NCI-H187 treated with DMSO at 0.1 percent for 48 hours (cell line): Measurements from ENCODE around the gene LRRC4B.
"Not testable (repeated sequence)": the region's sequence is repeated elsewhere in the genome, so short reads cannot be mapped to it uniquely, and the experiment has no call there.

ENCODE experiments used
- DNase-seq: peaks from one replicate; lab custom pipeline; 2025; lab: John Stamatoyannopoulos, UW

LRRC4B gene

DNA sequence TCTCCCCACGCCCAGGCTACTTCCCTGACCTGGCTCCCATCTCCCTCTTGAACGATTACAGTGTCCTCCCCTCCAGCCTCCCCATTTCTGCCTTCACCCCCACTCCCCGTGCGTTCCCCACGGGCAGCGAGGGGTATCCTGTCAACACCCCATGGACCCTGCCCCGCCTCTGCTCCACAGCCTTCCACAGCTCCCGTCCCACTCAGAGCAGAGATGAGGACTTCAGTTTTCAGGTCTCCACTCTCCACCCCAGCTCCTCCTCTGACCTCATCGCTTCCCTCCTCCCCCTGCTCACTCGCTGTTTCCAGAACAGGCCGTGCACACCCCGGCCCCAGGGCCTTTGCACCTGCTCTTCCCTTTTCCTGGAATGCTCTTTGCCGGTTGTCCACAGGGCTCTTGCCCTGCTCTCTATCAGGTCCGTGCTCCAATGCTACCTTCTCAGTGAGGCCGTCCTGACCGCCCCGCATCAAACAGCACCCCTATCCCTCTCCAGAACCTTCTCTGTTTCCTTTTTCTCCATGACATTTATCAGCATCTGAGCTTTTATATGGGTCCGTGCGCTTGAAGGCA lies 15.0 kb downstream of the LRRC4B start:
- DNase-seq, result no peak

DNA sequence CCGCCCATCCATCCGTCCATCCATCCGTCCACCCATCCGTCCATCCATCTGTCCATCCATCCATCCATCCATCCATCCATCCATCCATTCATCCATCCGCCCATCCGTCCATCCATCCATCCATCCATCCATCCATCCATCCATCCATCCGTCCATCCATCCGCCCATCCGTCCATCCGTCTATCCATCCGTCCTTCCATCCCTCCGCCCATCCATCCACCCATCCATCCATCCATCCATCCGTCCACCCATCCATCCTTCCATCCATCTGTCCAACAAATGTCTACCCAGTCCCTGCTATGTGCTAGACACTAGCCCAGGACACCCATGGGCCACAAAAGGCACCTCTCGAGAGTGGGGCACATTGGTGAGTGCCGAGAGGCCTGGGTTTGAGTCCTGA lies 15.7 kb downstream of the LRRC4B start:
- no peak for DNase-seq

DNA sequence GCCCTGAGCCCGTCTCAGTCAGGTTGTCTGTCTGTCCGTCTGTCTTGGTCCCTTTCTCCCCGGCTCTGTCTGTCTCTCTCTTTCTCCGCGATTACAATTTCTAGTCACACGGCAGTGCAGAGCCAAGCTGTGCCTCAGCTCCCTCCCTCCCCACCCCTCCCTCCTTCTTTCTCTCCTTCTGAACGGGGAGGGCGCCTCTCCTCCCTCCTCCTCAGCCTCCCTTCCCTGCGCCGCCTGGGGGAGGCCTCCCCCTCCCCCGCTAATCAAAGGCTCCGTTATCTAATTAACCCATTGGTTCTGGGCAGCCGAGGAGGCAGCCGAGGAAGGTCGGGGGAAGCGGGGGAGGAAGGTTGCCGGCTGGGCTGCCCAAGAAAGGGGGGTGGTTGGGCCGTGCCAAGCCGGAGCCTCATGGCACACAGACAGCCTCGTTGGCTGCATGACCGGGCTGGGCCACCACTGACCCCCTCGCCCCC lies 16.5 kb downstream of the LRRC4B start:
- DNase-seq, result no peak

DNA sequence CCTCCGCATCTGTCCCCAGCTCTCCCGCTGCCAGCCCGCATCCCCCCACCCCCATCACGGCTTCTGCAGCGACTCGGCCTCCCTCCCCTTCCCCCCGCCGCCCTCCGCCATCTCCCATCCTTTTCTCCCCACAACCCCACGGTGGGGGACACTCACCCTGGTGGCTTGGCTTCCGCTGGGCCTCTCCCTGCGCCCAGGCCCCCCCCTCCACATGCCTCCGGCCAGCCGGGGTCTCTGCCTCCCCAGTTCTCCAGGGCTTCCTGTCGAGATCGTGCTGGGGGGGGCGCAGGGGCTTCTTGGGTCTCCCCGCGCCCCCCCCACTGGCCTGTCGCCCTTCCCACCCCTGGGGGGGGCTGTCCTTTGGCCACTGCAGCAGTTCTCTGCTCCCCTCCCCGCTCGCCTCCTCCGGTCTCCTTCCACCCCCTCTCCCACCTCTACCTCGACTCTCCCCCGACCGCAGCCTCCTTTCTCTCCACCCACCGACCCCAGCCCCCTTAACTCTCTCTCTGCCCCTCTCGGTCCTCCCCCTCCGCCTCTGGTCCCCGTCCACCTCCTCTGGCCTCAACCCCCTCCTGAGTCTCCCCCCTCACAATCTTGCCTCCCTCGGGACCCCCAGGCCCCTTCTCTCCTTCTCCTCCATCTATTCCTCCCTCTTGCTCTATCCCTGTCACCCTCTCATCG lies 17.1 kb downstream of the LRRC4B start:
- DNase-seq, result no peak

DNA sequence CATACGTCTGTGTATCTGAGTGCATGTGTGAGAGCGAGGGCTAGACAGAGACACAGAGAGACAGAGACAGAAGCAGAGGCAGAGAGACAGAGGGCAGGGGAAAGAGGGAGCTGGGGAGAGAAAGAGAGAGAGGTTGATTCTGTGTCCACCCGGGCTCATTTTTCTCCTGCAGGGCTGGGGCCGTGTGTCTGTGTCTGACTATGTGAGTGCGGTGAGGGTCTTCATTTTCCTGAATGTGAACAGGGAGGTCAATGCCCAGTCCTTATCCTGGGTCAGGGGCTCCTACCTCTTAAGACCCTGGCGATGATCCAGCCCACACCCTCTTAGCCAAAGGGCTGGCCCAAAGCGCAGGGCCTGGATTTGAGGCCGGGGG lies 17.7 kb downstream of the LRRC4B start:
- DNase-seq, result no peak

DNA sequence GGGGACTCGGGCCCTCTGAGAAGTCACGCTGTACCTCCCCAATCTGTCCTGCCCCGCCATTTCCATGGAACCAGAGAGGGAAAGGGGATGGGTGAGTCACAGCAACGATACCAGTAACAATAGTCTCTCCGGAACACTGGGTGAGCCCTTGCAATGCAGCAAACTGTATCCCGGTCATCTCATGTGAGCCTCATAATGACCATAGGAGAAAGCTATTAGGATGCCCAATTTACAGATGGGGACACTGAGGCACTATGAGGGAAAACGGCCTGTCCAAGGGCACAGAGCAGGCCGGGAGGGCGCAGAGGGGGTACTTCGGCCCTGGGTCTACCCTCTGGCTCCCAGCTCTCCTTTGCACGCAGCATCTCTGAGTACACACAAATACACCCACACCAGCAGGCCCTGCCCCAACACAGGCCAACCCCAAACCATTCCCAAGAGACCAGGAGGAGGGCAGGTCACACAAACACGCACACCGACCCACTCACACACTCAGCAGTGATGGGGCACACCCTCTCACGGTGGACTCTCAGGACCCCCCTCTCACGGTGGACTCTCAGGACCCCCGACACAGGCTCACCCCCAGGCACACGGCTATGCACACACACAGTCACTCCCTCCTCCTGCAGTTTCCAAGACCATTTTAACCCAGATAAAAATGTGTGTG lies 18.2 kb downstream of the LRRC4B start:
- no peak for DNase-seq

DNA sequence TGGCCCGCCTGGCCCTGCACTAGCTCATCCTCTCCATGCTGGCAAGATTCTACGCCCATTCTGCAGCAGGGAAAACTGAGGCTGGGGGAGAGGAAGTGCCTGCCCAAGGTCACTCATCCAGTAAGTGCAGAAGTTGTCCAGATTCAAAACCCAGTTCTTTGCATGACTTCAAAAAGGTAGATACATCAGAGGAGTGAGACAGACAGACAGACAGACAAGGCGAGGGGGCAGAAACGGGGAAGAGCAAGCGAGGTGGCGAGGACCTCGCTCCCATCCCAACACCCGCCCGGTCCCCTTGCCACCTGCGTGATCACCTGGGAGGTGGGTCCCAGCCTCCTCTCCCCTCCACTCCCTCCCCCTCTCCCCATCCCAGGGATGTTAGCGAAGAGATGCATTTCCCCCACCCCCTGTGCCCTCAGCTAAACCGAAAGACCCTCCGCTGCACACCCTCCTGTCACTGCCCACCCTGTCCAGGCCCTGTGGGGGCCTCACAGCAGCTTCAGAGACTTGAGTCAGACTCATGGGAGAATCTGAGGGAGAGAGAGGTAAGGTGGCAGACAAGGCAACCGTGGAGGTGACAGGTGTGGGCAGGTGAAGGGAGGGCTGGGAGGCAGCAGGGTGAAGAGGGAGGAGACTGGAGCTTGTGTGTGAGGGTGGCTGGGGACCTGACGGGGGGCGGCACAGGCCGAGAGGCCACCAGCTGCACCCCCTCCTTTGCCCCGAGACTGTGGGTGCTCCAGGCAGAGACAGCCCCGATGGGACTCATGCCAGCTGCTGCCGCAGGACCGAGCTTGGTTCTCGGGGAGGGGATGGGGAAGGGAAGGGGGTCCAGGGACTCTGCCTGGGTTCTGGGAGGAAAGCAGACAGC lies 18.9 kb downstream of the LRRC4B start:
- no peak for DNase-seq

DNA sequence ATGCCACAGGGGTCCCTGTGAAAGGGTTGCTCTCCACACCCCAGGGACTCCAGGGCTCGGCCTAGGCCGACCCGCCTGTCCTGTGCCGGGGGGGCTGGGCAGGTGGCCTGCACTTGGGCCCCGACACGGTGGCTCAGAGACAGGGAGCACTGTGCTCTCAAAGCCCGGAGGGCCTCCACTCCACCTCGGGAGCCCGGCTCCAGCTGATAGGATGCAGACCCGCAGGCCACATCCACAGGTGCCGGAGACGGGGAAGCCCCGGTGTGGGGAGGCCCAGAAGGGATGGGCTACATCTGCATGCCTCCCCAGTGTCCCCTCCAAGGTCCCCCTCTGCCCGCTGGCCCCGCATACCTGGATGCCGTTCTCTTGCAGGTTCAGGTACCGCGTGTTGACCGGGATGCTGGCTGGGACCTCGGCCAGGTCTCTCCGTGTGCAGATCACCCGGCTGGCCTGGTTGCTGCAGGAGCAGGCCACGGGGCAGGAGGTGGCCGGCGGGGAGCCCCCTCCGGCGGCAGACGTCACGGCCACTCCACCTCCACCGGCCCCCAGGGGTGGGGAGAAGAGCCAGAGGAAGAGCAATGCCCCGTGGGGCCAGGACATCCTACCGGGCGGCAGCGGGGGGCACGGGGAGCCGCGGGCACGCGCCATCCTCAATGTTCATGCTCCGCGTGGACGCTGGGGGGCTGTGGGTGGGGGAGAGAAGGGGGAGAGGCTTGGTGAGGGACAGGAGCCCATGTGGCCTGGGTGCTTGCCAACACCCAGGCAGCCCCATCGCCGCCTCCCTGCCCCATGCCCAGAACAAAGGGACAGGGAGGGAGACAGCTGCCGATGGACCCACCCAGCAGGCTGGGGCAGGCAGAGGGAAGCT lies 19.8 kb downstream of the LRRC4B start:
- DNase-seq, result no peak

DNA sequence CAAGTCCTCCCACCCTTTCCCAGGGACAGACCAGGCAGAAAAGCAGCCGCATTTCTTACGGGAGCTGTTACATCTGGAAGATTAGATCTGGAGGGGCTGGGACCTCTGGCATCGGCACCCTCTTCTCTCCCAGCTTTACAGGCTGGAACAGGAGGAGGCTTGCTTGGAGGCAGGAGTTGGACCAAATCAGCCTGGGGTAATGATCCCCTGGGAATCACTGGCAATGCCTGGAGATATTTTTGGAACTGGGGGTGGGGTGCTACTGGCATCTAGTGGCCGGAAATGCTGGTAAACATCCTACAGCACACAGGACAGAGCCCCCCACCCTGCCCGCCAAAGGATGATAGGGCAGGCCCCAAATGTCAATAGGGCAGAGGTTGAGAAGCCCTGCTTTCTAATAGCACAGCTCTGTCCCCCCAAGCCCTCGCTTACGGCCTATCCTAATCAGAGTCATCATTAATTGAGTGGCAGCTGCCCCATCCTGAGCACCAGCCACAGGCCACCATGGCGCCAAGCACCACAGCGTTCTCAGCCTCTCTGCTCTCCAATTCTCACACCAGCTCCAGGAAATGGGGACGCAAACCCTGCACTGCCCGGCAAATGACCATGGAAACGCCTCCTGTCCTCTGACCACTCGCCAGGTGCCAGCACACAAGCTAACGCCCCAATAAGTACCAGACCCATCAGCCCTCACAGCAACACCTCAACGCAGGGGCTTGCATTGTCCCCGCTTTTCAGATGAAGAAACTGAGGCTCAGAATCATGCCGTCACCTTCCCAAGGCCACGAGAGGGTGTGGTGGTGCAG lies 20.6 kb downstream of the LRRC4B start:
- no peak for DNase-seq

DNA sequence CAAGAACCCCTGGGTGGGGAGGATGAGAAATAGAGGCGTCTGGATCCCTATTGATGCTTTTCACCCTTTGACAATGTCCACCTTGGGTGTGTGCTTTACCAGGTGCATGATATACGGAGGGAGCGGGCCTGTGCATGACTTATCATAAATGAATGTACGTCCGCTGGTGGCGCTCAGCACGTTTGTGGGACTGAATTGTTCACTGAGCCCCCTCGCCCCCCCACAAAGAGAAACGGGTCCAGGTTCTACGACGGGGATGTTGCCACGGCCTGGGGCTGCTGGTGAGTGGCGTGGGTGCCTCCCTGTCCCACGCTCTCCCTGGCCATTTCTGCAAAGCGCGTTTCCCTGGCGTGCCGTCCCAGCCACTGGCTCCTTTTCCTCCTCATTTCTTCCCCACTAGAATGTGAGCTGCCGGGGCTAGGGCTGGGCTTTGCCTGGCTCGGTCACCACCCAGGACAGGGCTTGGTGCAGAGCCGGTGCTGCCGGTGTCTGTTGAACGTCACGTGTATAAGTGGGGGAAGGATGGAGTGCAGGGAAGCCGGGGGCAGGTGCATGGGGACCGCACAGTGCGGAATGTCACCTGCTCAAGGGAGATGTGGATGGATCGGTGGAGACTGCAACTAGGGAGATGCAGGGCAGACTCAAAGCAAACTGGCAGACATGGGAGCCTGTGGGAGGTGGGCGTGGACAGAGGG lies 21.6 kb downstream of the LRRC4B start:
- DNase-seq, result no peak

DNA sequence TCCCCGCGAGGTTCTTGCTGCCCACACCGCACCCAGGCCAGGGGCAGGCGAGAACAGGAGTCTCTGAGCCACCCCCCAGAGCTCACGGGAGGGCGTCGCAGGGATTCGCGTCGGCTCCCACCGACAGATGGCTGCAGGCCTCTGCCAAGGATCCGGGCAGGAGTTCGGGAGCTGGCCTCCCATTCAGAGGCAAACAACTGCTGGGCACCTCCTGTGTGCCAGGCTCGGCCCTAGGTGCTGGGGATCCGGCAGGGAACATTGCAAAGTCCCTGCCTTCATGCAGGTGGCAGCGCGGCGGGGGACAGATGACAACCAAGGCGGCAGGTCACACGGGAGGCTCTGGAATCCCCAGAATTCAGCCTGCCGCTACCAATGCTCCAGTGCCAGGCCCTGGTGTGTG lies 25.3 kb downstream of the LRRC4B start:
- DNase-seq, result no peak

DNA sequence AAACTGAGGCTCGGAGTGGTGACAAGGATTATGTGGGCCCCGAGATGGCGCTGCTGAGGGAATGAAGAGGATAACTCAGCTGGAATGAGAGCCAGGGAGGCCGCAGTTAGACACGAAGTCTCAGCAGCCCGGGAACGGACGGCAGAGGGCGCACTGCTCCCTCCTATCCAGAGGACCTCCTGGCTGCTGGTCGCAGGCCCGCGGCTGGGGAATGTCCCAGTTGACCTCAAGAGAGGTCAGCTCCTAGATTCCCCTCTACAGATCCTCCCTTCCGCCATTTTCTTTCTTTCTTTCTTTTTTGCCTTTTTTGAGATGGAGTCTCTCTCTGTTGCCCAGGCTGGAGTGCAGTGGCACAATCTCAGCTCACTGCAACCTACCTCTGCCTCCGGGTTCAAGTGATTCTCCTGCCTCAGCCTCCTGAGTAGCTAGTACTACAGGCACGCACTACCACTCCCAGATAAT lies 30.4 kb downstream of the LRRC4B start:
- DNase-seq, result no peak

DNA sequence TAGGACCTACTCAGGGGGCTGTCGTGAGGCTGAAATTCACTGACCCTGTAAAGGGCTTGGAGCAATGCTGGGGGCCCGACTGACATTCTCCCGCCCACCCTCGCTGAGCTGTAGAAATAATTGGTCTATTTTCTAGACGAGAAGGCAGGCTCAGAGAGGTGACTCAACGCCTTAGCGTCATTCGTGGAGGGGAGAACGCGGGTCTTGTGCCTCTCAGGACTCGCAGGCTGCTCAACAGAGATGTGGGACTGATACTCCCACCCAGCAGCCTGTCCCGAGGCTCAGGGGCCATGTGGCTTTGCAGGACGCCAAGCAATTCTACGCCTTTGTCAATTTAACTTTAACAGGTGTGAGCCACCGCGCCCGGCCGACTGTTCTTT lies 30.9 kb downstream of the LRRC4B start:
- DNase-seq, result no peak

DNA sequence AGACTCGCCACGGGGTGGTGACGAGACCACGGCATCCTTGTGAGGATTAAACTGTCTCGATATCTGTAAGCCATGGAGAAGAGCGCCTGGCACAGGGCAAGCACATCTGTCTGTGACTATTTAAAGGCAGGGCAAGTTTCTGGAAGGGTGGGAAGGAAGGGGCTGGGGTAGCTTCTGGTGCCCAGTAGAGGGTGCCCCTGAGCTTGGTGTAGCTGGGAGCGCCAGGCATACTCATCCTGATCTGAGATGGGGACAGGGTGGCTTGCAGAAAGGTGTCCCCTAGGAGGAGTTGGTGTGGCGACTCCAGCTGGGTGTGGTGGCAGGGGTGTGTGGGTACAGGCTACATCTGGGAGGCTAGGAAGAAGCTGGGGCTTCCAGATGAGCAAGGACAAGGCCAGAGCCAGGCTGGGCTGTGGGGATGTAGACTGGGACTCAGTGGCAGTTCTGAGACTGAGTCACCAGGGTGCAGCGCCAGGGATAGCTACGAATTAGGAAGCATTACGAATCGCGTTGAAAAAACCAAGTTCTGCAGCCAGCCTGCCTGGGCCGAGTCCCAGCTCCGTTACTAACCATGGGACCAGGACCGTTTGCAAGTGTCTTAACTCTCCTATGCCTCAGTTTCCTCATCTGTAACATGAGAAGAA lies 31.5 kb downstream of the LRRC4B start:
- DNase-seq, result no peak

DNA sequence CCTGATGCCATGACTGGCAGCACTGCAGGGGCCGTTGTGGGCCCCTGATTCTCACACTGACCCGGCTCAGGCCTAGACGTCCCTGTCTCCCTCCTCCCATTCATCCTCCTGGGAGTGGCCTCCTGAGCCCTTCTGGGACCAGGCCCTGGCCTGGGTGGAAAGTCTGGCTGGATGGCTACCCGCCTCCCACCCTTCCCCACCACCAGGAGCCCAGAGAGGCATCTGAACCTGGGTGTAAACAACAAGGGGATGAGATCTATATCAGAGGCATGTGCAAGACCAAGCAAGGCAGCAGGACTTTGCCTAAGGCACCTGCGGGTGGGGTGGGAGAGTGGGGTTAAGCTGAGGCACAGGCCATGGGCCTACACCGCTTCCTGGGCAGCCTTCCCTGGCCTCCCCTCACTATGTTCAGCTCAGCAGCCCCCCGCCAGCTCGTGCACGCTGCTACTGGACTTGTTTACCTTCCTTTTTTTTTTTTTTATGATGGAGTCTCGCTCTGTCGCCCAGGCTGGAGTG lies 32.5 kb downstream of the LRRC4B start:
- DNase-seq, result no peak

DNA sequence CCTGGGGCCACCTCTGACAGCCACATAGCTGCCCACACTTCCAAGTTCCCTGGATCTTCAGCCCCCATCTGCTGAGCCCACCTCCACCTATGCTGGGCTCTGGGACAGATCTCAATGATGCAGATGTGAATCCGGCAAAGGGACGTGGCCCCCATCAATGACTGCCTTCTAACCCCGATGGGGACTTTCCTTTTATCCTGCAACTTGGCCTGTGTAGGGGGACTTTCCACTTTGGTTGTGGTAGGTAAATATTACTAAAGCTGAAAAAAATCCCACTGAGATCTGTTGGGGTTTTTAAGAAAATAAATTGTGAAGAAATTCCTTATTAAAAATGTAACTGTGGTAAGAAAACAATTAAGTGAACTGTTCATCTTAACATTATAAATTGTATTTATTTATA lies 33.8 kb downstream of the LRRC4B start:
- no peak for DNase-seq

DNA sequence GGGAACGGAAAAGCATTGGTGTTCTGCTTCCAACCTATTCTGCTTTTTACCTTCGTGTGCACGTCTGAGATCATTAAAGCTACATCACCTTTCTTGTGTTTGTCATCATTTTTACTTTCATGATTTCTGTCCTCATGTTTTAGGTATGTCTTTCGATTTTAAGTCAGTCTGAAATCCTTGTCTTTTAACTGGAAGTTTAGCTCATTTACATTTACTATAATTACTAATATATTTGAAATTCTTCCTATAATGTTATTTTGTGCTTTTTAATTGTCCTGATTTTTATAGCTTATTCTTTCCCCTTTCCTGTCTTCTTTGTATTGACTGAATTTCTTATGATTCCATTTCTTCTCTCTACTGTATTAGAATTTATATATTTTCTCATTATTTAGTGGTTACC lies 35.3 kb downstream of the LRRC4B start:
- DNase-seq, result no peak

DNA sequence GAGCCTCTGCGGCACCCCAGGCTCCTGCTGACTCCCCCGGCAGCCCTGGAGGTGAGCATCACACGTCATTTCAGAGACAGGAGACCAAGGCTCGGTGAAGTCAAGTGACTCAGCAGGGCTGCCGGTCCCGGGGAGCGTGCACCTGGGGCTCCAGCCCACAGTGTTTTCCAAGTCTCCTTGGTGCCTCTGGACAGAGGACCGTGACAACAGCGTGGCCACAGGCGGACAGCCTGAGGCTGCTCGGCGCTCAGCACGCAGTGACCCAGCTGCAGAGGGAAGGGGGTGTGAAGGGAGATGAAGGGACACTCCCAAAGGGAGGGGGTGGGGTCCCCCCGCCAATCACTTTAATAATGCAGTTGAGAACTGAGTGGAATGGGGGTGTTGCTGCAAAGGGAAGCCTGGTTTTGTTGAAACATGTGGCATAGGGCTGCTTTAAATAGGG lies 37.0 kb downstream of the LRRC4B start:
- no peak for DNase-seq

DNA sequence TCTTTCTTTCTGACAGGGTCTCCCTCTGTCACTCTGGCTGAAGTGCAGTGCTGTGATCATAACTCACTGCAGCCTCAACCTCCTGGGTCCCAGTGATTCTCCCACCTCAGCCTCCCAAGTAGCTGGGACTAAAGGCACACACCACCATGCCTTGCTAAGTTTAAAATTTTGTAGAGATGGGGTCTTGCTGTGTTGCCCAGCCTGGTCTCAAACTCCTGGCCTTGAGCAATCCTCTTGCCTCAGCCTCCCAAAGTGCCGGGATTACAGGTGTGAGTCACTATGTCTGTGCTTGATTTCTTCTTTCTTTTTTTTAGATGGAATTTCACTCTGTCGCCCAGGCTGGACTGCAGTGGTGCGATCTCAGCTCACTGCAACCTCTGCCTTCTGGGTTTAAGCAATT lies 40.2 kb downstream of the LRRC4B start:
- not testable (repeated sequence) for DNase-seq
